ENCODE data around the gene SYNPO2L.

SYNPO2L gene

GRCh38 chr10:73614720-73615119 is 41.1 kb downstream of the SYNPO2L start:
- no peak for DNase-seq

- DNase-seq, result no peak
Observed at GRCh38 chr10:73609116-73609515, 46.7 kb downstream of the SYNPO2L start.

- no peak for DNase-seq
Observed at GRCh38 chr10:73601486-73601921, 54.3 kb downstream of the SYNPO2L start.

- no peak for DNase-seq
Observed at GRCh38 chr10:73597346-73597745, 58.5 kb downstream of the SYNPO2L start.
